ENCODE data around the gene CPSF4. TPM values are rescaled to one million over a fixed set of nuclear protein-coding genes. Genes with fewer than 3 reads are reported as not detected.

The CPSF4 gene
- total RNA-seq, 4 donors from 2014 or later = 21.4 to 40.4 (median 26.1) TPM

DNA sequence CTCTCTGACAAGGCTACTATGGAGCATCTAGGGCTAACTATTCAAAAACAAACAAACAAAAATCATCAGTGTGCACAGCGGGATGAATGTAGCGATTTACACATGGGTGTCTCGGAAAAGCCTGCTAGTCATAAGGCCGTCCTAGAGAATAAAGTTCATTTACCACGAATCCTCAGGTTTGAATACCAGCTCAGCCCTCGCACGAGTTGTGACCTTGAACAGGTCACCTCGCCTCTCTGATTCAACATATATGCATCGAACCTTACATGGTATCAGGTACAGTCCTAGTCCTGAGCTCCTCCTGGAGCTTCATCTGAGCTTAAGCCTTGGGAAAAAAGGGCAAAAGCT is 26.7 kb downstream of the CPSF4 start:
- H3K27ac ChIP-seq = peak overlapping the region; percentile 92 to 96 (median 93)
- H3K4me1 ChIP-seq = peaks cover 28 to 32% of the 10 kb centered on the region in 2 donors
- H3K27me3 ChIP-seq = no peaks in the 10 kb centered on the region
- in situ Hi-C loops (cut with MboI; ENCODE audit: low sequenced_read_pairs in 4 of 4) = no loop called here
- ATAC-seq = peak; percentile 12 to 26
- no peaks in the 10 kb centered on the region for H3K9me3 ChIP-seq
- DNase-seq = no peak
- H3K4me3 ChIP-seq = peak overlapping the region; percentile 81 to 99 (median 94)
- intact Hi-C loops (cut with DNase I; ENCODE audit: low total_unique reads) = no loop called here
- peaks cover 0 to 6% of the 10 kb centered on the region in 2 donors for H3K36me3 ChIP-seq
- no peak for TF ChIP-seq POLR2A (IDR thresholded peaks at IDR 0.05)
- TF ChIP-seq, protein P1, sequence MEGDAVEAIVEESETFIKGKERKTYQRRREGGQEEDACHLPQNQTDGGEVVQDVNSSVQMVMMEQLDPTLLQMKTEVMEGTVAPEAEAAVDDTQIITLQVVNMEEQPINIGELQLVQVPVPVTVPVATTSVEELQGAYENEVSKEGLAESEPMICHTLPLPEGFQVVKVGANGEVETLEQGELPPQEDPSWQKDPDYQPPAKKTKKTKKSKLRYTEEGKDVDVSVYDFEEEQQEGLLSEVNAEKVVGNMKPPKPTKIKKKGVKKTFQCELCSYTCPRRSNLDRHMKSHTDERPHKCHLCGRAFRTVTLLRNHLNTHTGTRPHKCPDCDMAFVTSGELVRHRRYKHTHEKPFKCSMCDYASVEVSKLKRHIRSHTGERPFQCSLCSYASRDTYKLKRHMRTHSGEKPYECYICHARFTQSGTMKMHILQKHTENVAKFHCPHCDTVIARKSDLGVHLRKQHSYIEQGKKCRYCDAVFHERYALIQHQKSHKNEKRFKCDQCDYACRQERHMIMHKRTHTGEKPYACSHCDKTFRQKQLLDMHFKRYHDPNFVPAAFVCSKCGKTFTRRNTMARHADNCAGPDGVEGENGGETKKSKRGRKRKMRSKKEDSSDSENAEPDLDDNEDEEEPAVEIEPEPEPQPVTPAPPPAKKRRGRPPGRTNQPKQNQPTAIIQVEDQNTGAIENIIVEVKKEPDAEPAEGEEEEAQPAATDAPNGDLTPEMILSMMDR (IDR thresholded peaks at IDR 0.05 in 4 of 5, conservative IDR thresholded peaks at IDR 0.05 in 1 of 5) = no peak

DNA sequence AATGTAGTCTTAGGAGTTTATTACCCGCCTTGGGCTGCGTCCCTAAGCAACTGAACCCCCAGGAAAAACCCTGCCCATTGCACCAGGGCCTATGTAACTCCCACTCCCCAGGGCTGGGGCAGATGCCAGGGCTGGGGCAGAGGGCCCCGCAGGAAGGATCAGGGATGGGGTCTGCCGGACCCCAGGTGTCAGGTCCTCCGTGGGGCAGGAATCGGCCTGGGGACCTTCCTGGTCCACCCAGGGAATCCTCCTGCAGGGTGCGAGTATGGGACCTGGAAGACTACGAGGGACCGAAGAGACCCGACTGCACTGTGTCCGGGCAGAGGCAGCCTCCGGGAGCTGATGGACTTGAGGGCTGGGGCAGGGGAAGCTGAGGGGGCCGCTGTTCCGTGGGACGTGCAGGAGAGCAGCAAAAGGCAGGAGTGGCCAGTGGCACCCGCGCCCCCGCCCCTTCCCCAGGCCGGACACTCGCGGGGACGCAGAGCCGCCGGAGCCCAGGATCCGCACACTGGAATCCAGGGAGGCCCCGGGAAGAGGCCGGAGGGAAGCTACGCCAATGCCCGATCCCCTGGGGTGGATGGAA is 29.7 kb downstream of the CPSF4 start:
- H3K4me1 ChIP-seq = peaks cover 19 to 23% of the 10 kb centered on the region in 2 donors
- no peaks in the 10 kb centered on the region for H3K9me3 ChIP-seq
- ATAC-seq = no peak
- H3K36me3 ChIP-seq = no peaks in the 10 kb centered on the region
- in situ Hi-C loops (cut with MboI; ENCODE audit: low sequenced_read_pairs in 4 of 4) = no loop called here
- TF ChIP-seq POLR2A (IDR thresholded peaks at IDR 0.05) = no peak
- TF ChIP-seq, protein P1 (IDR thresholded peaks at IDR 0.05 in 4 of 5, conservative IDR thresholded peaks at IDR 0.05 in 1 of 5) = no peak
- no peak overlapping the region for H3K27ac ChIP-seq
- no peak for DNase-seq
- no peaks in the 10 kb centered on the region for H3K27me3 ChIP-seq
- intact Hi-C loops (cut with DNase I; ENCODE audit: low total_unique reads) = no loop called here
- H3K4me3 ChIP-seq = no peak overlapping the region

DNA sequence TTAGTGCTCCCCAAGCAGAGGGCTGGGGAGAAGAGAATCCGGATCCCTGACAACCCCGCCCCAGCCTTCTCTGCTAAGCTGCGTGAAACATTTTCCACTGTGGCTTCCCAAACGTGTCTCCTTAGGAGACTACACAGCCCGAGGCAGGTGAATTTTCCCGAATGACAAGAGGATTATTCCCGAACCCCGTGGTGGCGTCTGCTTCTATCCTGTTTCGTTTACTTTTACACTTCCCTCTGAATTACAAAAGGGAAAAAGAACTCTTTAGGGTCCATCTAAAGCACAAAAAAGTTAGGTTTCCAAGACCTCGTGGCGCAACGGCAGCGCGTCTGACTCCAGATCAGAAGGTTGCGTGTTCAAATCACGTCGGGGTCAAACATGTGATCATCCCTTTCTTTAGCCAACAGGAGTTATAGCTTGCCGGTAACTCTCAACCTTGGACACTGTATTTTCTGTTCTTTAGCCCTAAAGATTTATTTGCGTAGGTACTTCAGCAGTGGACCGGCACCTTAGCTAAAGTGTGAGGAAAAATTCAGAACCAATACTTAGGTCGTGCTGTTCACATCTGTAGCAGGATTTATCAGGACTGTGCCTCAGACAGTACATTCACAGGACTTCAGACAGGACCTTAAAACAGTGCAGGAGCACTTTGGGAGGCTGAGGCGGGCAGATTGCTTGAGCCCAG is 30.8 kb downstream of the CPSF4 start:
- intact Hi-C loops (cut with DNase I; ENCODE audit: low total_unique reads) (no loop called here), in situ Hi-C loops (cut with MboI; ENCODE audit: low sequenced_read_pairs in 4 of 4) (no loop called here)
- Histone ChIP-seq H3K36me3 (no peaks in the 10 kb centered on the region), H3K27me3 (no peaks in the 10 kb centered on the region), H3K9me3 (no peaks in the 10 kb centered on the region), H3K27ac (peak overlapping the region; percentile 45 to 95 (median 89)), H3K4me3 (peak overlapping the region; percentile 29 to 48 (median 36)), H3K4me1 (peaks cover 20 to 22% of the 10 kb centered on the region in 2 donors)
- no peak for ATAC-seq
- DNase-seq = no peak
- TF ChIP-seq, protein P1 (IDR thresholded peaks at IDR 0.05 in 4 of 5, conservative IDR thresholded peaks at IDR 0.05 in 1 of 5) = no peak
- no peak for TF ChIP-seq POLR2A (IDR thresholded peaks at IDR 0.05)

DNA sequence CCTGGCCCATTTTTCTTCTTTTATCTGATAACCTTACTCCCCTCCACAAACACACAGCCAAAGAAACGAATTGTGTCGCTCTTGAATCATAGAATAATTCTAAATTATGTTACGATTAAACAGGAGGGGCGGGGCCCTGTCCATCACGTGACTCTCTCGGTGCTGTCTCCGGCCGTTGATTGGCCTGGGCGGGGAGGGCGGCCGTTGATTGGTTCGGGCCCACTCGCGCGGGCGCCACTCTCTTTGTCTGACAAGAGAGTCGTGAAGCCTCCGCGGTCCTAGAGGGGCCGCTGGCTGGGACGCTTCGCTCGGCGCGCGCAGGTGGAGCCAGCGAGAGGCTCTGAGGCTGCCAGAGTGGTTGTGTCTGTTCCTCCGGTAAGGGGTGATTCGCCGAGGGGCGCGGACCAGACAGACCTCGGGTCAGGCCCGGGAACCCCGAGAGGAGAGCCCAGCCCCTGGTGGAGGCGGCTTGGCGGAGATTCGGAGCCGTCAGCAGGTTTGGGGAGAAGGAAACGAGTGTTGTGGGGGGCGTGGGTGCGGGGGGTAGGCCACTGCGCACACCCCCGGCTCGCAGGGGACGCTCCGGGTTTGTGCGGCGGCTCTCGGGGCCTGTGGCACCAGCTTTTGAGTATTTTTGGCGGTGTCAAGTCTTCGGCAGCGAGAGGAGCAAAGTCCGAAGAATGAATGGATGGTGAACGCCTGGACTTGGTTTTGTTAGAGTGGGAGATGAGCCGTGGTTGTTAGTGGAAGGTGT is 34.0 kb downstream of the CPSF4 start, which contains the start of gene ZNF789:
Gene ZNF789 (plus strand): TSS at position 330 of the 754 bp plus-strand sequence. CDS start 3,567 bp downstream, outside the sequence.
- TF ChIP-seq, protein P1 (IDR thresholded peaks at IDR 0.05 in 4 of 5, conservative IDR thresholded peaks at IDR 0.05 in 1 of 5) = peak in 1 of 5 experiments; percentile 11
- peak; percentile 33 to 55 for TF ChIP-seq POLR2A (IDR thresholded peaks at IDR 0.05)
- intact Hi-C loops (cut with DNase I; ENCODE audit: low total_unique reads) (loop anchor here (1.0 kb wide), 2 partner anchors 32 to 144 kb away; partner anchors contain the start of genes ZKSCAN5 and ZSCAN25), in situ Hi-C loops (cut with MboI; ENCODE audit: low sequenced_read_pairs in 4 of 4) (no loop called here)
- no peaks in the 10 kb centered on the region for H3K36me3 ChIP-seq
- peak; percentile 92 to 94 for ATAC-seq
- peak within 1 kb of the TSS; percentile 70 to 90 (median 88) for H3K4me3 ChIP-seq
- H3K9me3 ChIP-seq = no peaks in the 10 kb centered on the region
- peak; percentile 96 to 97 for DNase-seq
- peak within 1 kb of the TSS; percentile 80 to 95 (median 89) for H3K27ac ChIP-seq
- peaks cover 9 to 14% of the 10 kb centered on the region in 2 donors for H3K4me1 ChIP-seq
- no peaks in the 10 kb centered on the region for H3K27me3 ChIP-seq

All from gastrocnemius medialis (tissue), 4 donors.